HepG2 (cell line): ENCODE results near the gene PGC. TPM values are rescaled to one million over a fixed set of nuclear protein-coding genes. Genes with fewer than 3 reads are reported as not detected.

Source experiments
- HBP1 ChIP-seq: IDR thresholded peaks from 2 replicates; pipeline ENCODE4 v1.6.1; 2016; ENCODE audit warnings: low read depth, control low read depth
- JUND ChIP-seq: sonication (generic); formaldehyde crosslinking; IDR thresholded peaks from 2 replicates; pipeline ENCODE4 v1.8.0; 2022; ENCODE audit warnings: mild to moderate bottlenecking, missing genetic modification reagents
- KLF9 ChIP-seq: IDR thresholded peaks from 2 replicates; pipeline ENCODE4 v1.6.1; 2016; ENCODE audit warnings: low read depth
- PITX1 ChIP-seq: sonication (generic); formaldehyde crosslinking; IDR thresholded peaks from 2 replicates; pipeline ENCODE4 v1.5.1; 2020; ENCODE audit warnings: mild to moderate bottlenecking, missing genetic modification reagents
- POLR2AphosphoS2 ChIP-seq: IDR thresholded peaks from 2 replicates; pipeline ENCODE4 v1.6.1; 2011; ENCODE audit warnings: low read depth, low read length, improper control_type of control experiment
- PRDM15 ChIP-seq: sonication (generic); formaldehyde crosslinking; IDR thresholded peaks from 2 replicates; pipeline ENCODE4 v1.4.0; 2020; ENCODE audit warnings: missing genetic modification reagents
- TCF7L2 ChIP-seq: IDR thresholded peaks from 2 replicates; pipeline ENCODE4 v1.6.1; 2011; ENCODE audit warnings: mild to moderate bottlenecking, low read depth, low read length, moderate library complexity
- ZNF326 ChIP-seq: sonication (generic); formaldehyde crosslinking; IDR thresholded peaks from 2 replicates; pipeline ENCODE4 v1.4.0; 2020; ENCODE audit warnings: missing genetic modification reagents, borderline replicate concordance
- ZNF354B ChIP-seq: sonication (generic); formaldehyde crosslinking; IDR thresholded peaks from 2 replicates; pipeline ENCODE4 v1.8.0; 2022; ENCODE audit warnings: mild to moderate bottlenecking, missing genetic modification reagents
- ZNF546 ChIP-seq: sonication (generic); formaldehyde crosslinking; conservative IDR thresholded peaks from 2 replicates; pipeline ENCODE4 v1.8.1; 2023; ENCODE audit warnings: mild to moderate bottlenecking, missing genetic modification reagents
- ZSCAN29 ChIP-seq: sonication (generic); formaldehyde crosslinking; conservative IDR thresholded peaks from 2 replicates; pipeline ENCODE4 v1.4.0; 2020; ENCODE audit warnings: mild to moderate bottlenecking, missing genetic modification reagents
- ZZZ3 ChIP-seq: sonication (generic); formaldehyde crosslinking; IDR thresholded peaks from 2 replicates; pipeline ENCODE4 v1.4.0; 2020; ENCODE audit warnings: missing genetic modification reagents, mild to moderate bottlenecking, borderline replicate concordance
- polyA plus RNA-seq, 8 experiments: library from polyadenylated mRNA; depleted of rRNA in 3 of 8; stranded (reverse) in 7 of 8; unstranded in 1 of 8; fragments of >200 nt; fragmentation: Illumina TruSeq in 4 of 8; extraction: Trizol in 4 of 8; gene quantifications; 2 replicates each; pipeline versions ENCODE4 v1.2.1 to v1.2.3, GENCODE V29; 2011 to 2016; ENCODE audit warnings: low read depth in 4 of 8, missing spikeins in 1 of 8, mixed read lengths in 1 of 8; ENCODE audit not compliant: insufficient read depth in 1 of 8
- total RNA-seq, 5 experiments: library from RNA; depleted of rRNA; stranded (reverse); fragments of >200 nt; fragmentation: Illumina TruSeq; extraction: Trizol; gene quantifications; 2 replicates each; pipeline ENCODE4 v1.2.3, GENCODE V29; 2016; ENCODE audit warnings: low read depth in 1 of 5
- TF ChIP-seq, protein P1 (sequence below): sonication (generic); formaldehyde crosslinking; IDR thresholded peaks from 2 replicates; pipeline ENCODE4 v1.4.0; 2020; ENCODE audit warnings: missing genetic modification reagents
- TF ChIP-seq, protein P2 (sequence below): sonication (generic); formaldehyde crosslinking; conservative IDR thresholded peaks from 2 replicates; pipeline ENCODE4 v1.4.0; 2020; ENCODE audit warnings: missing genetic modification reagents
- TF ChIP-seq, protein P3 (sequence below): sonication (generic); formaldehyde crosslinking; IDR thresholded peaks from 2 replicates; pipeline ENCODE4 v1.5.1; 2020; ENCODE audit warnings: missing genetic modification reagents, mild to moderate bottlenecking, borderline replicate concordance
- TF ChIP-seq, protein P4 (sequence below): sonication (generic); formaldehyde crosslinking; IDR thresholded peaks from 2 replicates; pipeline ENCODE4 v1.4.0; 2020; ENCODE audit warnings: missing genetic modification reagents, low read depth, mild to moderate bottlenecking, borderline replicate concordance
- TF ChIP-seq, protein P5 (sequence below): IDR thresholded peaks from 2 replicates; pipeline ENCODE4 v1.6.1; 2016; ENCODE audit warnings: control low read depth

PGC gene
- total and polyA plus RNA-seq, 2 of the 13 experiments (the other 11 are each of a cell fraction or from before 2014, with no cell fraction given): 426 to 502 TPM

- TF ChIP-seq HBP1 (peak; percentile 70; the same call in 1 of the 2 replicates), JUND (CRISPR knock-in tag) (no peak), POLR2AphosphoS2 (no peak), KLF9 (CRISPR knock-in tag) (no peak), ZNF546 (CRISPR knock-in tag) (no peak), ZNF326 (CRISPR knock-in tag) (no peak), TCF7L2 (no peak), PRDM15 (CRISPR knock-in tag) (no peak), ZSCAN29 (no peak), ZZZ3 (CRISPR knock-in tag) (peak; percentile 68; the same call in 1 of the 2 replicates), ZNF354B (no peak), PITX1 (CRISPR knock-in tag) (peak; percentile 30; the same call in 1 of the 2 replicates)
- TF ChIP-seq, protein P1, sequence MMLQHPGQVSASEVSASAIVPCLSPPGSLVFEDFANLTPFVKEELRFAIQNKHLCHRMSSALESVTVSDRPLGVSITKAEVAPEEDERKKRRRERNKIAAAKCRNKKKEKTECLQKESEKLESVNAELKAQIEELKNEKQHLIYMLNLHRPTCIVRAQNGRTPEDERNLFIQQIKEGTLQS (CRISPR knock-in tag): no peak
- TF ChIP-seq, protein P2, sequence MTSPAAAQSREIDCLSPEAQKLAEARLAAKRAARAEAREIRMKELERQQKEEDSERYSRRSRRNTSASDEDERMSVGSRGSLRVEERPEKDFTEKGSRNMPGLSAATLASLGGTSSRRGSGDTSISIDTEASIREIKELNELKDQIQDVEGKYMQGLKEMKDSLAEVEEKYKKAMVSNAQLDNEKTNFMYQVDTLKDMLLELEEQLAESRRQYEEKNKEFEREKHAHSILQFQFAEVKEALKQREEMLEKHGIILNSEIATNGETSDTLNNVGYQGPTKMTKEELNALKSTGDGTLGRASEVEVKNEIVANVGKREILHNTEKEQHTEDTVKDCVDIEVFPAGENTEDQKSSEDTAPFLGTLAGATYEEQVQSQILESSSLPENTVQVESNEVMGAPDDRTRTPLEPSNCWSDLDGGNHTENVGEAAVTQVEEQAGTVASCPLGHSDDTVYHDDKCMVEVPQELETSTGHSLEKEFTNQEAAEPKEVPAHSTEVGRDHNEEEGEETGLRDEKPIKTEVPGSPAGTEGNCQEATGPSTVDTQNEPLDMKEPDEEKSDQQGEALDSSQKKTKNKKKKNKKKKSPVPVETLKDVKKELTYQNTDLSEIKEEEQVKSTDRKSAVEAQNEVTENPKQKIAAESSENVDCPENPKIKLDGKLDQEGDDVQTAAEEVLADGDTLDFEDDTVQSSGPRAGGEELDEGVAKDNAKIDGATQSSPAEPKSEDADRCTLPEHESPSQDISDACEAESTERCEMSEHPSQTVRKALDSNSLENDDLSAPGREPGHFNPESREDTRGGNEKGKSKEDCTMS (CRISPR knock-in tag): no peak
- TF ChIP-seq, protein P3, sequence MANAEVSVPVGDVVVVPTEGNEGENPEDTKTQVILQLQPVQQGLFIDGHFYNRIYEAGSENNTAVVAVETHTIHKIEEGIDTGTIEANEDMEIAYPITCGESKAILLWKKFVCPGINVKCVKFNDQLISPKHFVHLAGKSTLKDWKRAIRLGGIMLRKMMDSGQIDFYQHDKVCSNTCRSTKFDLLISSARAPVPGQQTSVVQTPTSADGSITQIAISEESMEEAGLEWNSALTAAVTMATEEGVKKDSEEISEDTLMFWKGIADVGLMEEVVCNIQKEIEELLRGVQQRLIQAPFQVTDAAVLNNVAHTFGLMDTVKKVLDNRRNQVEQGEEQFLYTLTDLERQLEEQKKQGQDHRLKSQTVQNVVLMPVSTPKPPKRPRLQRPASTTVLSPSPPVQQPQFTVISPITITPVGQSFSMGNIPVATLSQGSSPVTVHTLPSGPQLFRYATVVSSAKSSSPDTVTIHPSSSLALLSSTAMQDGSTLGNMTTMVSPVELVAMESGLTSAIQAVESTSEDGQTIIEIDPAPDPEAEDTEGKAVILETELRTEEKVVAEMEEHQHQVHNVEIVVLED (CRISPR knock-in tag): peak; percentile 85
- TF ChIP-seq, protein P4, sequence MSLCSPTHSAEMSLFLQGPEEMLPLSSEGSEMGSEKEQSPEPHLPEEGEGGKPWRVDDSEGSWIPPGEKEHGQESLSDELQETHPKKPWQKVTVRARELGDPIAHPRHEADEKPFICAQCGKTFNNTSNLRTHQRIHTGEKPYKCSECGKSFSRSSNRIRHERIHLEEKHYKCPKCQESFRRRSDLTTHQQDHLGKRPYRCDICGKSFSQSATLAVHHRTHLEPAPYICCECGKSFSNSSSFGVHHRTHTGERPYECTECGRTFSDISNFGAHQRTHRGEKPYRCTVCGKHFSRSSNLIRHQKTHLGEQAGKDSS (CRISPR knock-in tag): 0 out of 2 replicates have a peak, but pooled peaks have one; percentile 29
- TF ChIP-seq, protein P5, sequence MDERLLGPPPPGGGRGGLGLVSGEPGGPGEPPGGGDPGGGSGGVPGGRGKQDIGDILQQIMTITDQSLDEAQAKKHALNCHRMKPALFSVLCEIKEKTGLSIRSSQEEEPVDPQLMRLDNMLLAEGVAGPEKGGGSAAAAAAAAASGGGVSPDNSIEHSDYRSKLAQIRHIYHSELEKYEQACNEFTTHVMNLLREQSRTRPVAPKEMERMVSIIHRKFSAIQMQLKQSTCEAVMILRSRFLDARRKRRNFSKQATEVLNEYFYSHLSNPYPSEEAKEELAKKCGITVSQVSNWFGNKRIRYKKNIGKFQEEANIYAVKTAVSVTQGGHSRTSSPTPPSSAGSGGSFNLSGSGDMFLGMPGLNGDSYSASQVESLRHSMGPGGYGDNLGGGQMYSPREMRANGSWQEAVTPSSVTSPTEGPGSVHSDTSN: no peak
These were observed 11.6 kb downstream of the PGC start, which contains the start of gene TFEB (continued) for GRCh38 chr6:41735427-41736185.
